Smooth muscle cell (in vitro differentiated cells): ENCODE data around the gene B3GAT3. TPM values are rescaled to one million over a fixed set of nuclear protein-coding genes. Genes with fewer than 3 reads are reported as not detected.
A peak's percentile ranks its signal among the peaks of the same experiment; 100 is the strongest.

Source experiments
- DNase-seq: peaks from one replicate; lab custom pipeline; 2025; ENCODE audit not compliant: unreplicated experiment; lab: John Stamatoyannopoulos, UW
- H2AFZ ChIP-seq: fragments of 200-600 bp; sonication (generic); 2 replicates; pipeline ENCODE4 v1.6.0; 2016; ENCODE audit warnings: antibody characterized with exemption, low read depth, mild to moderate bottlenecking
- H3F3A ChIP-seq: fragments of 200-600 bp; sonication (generic); 2 replicates; pipeline ENCODE4 v1.6.0; 2017; ENCODE audit warnings: antibody characterized with exemption, low read depth
- H3K27ac ChIP-seq: fragments of 200-600 bp; sonication (generic); 2 replicates; pipeline ENCODE4 v1.5.1; 2016; ENCODE audit warnings: low read depth, mild to moderate bottlenecking
- H3K27me3 ChIP-seq: fragments of 200-600 bp; sonication (generic); 2 replicates; pipeline ENCODE4 v1.6.1; 2016; ENCODE audit warnings: low read depth, mild to moderate bottlenecking
- H3K36me3 ChIP-seq: fragments of 200-600 bp; sonication (generic); 2 replicates; pipeline ENCODE4 v1.5.1; 2016; ENCODE audit warnings: low read depth
- H3K4me1 ChIP-seq: fragments of 200-600 bp; sonication (generic); 2 replicates; pipeline ENCODE4 v1.5.1; 2016; ENCODE audit warnings: low read depth
- H3K4me2 ChIP-seq: fragments of 200-600 bp; sonication (generic); 2 replicates; pipeline ENCODE4 v1.6.0; 2016; ENCODE audit warnings: mild to moderate bottlenecking
- H3K4me3 ChIP-seq: fragments of 200-600 bp; sonication (generic); 2 replicates; pipeline ENCODE4 v1.5.1; 2016; ENCODE audit warnings: mild to moderate bottlenecking
- H3K79me2 ChIP-seq: fragments of 200-600 bp; sonication (generic); 2 replicates; pipeline ENCODE4 v1.6.0; 2016; ENCODE audit warnings: low read depth, mild to moderate bottlenecking
- H3K9ac ChIP-seq: fragments of 200-600 bp; sonication (generic); 2 replicates; pipeline ENCODE4 v1.6.0; 2016; ENCODE audit warnings: low read depth
- H3K9me3 ChIP-seq: fragments of 200-600 bp; sonication (generic); replicated peaks from 2 replicates; pipeline ENCODE4 v1.5.1; 2016; ENCODE audit warnings: low read depth
- H4K20me1 ChIP-seq: fragments of 200-600 bp; sonication (generic); 2 replicates; pipeline ENCODE4 v1.6.0; 2016; ENCODE audit warnings: low read depth
- CTCF ChIP-seq: fragments of 200-600 bp; sonication (generic); IDR thresholded peaks from 2 replicates; pipeline ENCODE4 v1.5.1; 2017; ENCODE audit warnings: borderline replicate concordance, mild to moderate bottlenecking, antibody characterized with exemption; ENCODE audit not compliant: insufficient read depth, poor library complexity, severe bottlenecking
- WGBS: methylation state at CpG from one replicate; pipeline ENCODE4 v1.1.7; 2016; ENCODE audit warnings: low lambda C conversion rate; 5-methylcytosine and 5-hydroxymethylcytosine counted together
- polyA plus RNA-seq: library from polyadenylated mRNA; unstranded; fragments of >200 nt; fragmentation: Nextera tagmentation; extraction: Ambion mirVana; gene quantifications from 2 replicates; pipeline ENCODE4 v1.2.1, GENCODE V29; 2016
- total RNA-seq: library from RNA; depleted of rRNA; stranded (reverse); fragments of >200 nt; gene quantifications from 2 replicates; pipeline ENCODE4 v1.2.3, GENCODE V29; 2014

Gene B3GAT3
- total and polyA plus RNA-seq, 2 experiments from 2014 or later = 20.0 to 66.9 TPM

- peaks cover 34% of the 10 kb centered on the region for H3K79me2 ChIP-seq
- no peak for TF ChIP-seq CTCF
These were observed 43.4 kb upstream of the B3GAT3 start, which contains the start of the genes C11orf98 and CSKMT for GRCh38 chr11:62665075-62665598. TSS of gene C11orf98 (minus strand) at chr11:62665210. CDS start at chr11:62665169, 41 bp downstream. TSS of gene CSKMT (plus strand) at chr11:62665312. CDS start at chr11:62665880, 568 bp downstream.

GRCh38 chr11:62664405-62665074 is 42.8 kb upstream of the B3GAT3 start:
- Histone ChIP-seq H3K27me3 (no peaks in the 10 kb centered on the region), H3K9me3 (no peaks in the 10 kb centered on the region), H3K36me3 (no peaks in the 10 kb centered on the region), H3K79me2 (peaks cover 34% of the 10 kb centered on the region), H3F3A (peaks cover 14% of the 10 kb centered on the region), H3K27ac (peak overlapping the region; percentile 67), H2AFZ (peak overlapping the region; percentile 81), H3K4me3 (peak overlapping the region; percentile 85), H4K20me1 (peaks cover 17% of the 10 kb centered on the region), H3K4me2 (peak overlapping the region; percentile 91), H3K9ac (peak overlapping the region; percentile 78), H3K4me1 (peaks cover 18% of the 10 kb centered on the region)
- WGBS = under 1% methylated on average over 35 of the region's 36 CpGs
- no peak for DNase-seq
- TF ChIP-seq CTCF = no peak

More at GRCh38 chr11:62665075-62665598, 43.4 kb upstream of the B3GAT3 start, which contains the start of the genes C11orf98 and CSKMT:
- peak within 1 kb of the TSS; percentile 91 for H3K4me2 ChIP-seq
- H3K27ac ChIP-seq = peak within 1 kb of the TSS; percentile 67
- no peaks in the 10 kb centered on the region for H3K36me3 ChIP-seq
- WGBS = under 1% methylated on average over 38 of the region's 47 CpGs
- DNase-seq = peak; percentile 93
- peaks cover 17% of the 10 kb centered on the region for H4K20me1 ChIP-seq
- H3K27me3 ChIP-seq = no peaks in the 10 kb centered on the region
- H2AFZ ChIP-seq = peak within 1 kb of the TSS; percentile 81
- peak within 1 kb of the TSS; percentile 78 for H3K9ac ChIP-seq
- H3K4me3 ChIP-seq = peak within 1 kb of the TSS; percentile 85
- peaks cover 18% of the 10 kb centered on the region for H3K4me1 ChIP-seq
- peaks cover 20% of the 10 kb centered on the region for H3F3A ChIP-seq
- H3K9me3 ChIP-seq = no peaks in the 10 kb centered on the region

GRCh38 chr11:62656796-62657429 is 35.1 kb upstream of the B3GAT3 start:
- no peak overlapping the region for H3K4me2 ChIP-seq
- no peaks in the 10 kb centered on the region for H4K20me1 ChIP-seq
- H3K36me3 ChIP-seq = no peaks in the 10 kb centered on the region
- no peak for DNase-seq
- no peak overlapping the region for H3K4me3 ChIP-seq
- no peak for TF ChIP-seq CTCF
- H3F3A ChIP-seq = no peaks in the 10 kb centered on the region
- H2AFZ ChIP-seq = no peak overlapping the region
- no peak overlapping the region for H3K9ac ChIP-seq
- peaks cover 3% of the 10 kb centered on the region for H3K4me1 ChIP-seq
- WGBS = 75% methylated on average over 5 of the region's 5 CpGs
- H3K27ac ChIP-seq = no peak overlapping the region
- peaks cover 11% of the 10 kb centered on the region for H3K79me2 ChIP-seq
- no peaks in the 10 kb centered on the region for H3K9me3 ChIP-seq
- no peaks in the 10 kb centered on the region for H3K27me3 ChIP-seq
